ENCODE measurements around the gene SNX4.

DNA sequence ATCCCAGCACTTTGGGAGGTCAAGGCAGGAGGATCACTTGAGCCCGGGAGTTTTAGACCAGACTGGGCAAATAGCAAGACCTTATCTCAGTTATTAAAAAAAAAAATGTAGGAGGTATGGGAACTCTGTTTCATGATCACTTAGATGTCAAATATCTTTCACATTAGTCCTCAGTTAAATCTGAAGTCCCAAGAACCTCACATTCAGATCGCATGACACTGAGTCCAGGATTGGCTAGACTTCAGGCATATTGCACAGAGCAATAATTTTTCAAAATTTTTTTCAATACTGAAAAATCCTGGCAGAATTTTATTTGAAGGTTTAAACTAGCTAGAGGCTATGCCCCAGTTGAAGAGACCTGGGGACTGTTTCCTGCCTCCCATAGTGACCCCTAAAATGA, 88.6 kb downstream of the SNX4 start:
- TF ChIP-seq, protein P1, sequence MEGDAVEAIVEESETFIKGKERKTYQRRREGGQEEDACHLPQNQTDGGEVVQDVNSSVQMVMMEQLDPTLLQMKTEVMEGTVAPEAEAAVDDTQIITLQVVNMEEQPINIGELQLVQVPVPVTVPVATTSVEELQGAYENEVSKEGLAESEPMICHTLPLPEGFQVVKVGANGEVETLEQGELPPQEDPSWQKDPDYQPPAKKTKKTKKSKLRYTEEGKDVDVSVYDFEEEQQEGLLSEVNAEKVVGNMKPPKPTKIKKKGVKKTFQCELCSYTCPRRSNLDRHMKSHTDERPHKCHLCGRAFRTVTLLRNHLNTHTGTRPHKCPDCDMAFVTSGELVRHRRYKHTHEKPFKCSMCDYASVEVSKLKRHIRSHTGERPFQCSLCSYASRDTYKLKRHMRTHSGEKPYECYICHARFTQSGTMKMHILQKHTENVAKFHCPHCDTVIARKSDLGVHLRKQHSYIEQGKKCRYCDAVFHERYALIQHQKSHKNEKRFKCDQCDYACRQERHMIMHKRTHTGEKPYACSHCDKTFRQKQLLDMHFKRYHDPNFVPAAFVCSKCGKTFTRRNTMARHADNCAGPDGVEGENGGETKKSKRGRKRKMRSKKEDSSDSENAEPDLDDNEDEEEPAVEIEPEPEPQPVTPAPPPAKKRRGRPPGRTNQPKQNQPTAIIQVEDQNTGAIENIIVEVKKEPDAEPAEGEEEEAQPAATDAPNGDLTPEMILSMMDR (IDR thresholded peaks at IDR 0.05; ENCODE audit: insufficient read depth, low read length): no peak
- TF ChIP-seq, protein P2, sequence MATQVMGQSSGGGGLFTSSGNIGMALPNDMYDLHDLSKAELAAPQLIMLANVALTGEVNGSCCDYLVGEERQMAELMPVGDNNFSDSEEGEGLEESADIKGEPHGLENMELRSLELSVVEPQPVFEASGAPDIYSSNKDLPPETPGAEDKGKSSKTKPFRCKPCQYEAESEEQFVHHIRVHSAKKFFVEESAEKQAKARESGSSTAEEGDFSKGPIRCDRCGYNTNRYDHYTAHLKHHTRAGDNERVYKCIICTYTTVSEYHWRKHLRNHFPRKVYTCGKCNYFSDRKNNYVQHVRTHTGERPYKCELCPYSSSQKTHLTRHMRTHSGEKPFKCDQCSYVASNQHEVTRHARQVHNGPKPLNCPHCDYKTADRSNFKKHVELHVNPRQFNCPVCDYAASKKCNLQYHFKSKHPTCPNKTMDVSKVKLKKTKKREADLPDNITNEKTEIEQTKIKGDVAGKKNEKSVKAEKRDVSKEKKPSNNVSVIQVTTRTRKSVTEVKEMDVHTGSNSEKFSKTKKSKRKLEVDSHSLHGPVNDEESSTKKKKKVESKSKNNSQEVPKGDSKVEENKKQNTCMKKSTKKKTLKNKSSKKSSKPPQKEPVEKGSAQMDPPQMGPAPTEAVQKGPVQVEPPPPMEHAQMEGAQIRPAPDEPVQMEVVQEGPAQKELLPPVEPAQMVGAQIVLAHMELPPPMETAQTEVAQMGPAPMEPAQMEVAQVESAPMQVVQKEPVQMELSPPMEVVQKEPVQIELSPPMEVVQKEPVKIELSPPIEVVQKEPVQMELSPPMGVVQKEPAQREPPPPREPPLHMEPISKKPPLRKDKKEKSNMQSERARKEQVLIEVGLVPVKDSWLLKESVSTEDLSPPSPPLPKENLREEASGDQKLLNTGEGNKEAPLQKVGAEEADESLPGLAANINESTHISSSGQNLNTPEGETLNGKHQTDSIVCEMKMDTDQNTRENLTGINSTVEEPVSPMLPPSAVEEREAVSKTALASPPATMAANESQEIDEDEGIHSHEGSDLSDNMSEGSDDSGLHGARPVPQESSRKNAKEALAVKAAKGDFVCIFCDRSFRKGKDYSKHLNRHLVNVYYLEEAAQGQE (IDR thresholded peaks at IDR 0.05; ENCODE audit: insufficient replicate concordance, low read depth): no peak
- TF ChIP-seq POLR2AphosphoS5 (IDR thresholded peaks at IDR 0.05; ENCODE audit: low read depth) (no peak), GABPA (IDR thresholded peaks at IDR 0.05; ENCODE audit: low read depth) (no peak), SPI1 (IDR thresholded peaks at IDR 0.05; ENCODE audit: borderline replicate concordance, low read depth) (no peak)
